Large intestine (tissue), 3 donors: ENCODE data around the gene PATJ. TPM values are rescaled to one million over a fixed set of nuclear protein-coding genes. Genes with fewer than 3 reads are reported as not detected.
"Not testable (repeated sequence)": the region's sequence is repeated elsewhere in the genome, so short reads cannot be mapped to it uniquely, and the experiment has no call there.

Source experiments
- DNase-seq, 2 donors: peaks; one replicate each; pipeline versions ENCODE4 v3.0.0 to v3.0.0-alpha.2; 2013
- H3K27ac ChIP-seq: one replicate; pipeline ENCODE4 v1.5.1; 2013; ENCODE audit warnings: low read length
- H3K27me3 ChIP-seq: 2 replicates; pipeline ENCODE4 v1.6.1; 2013; ENCODE audit warnings: low read length; ENCODE audit not compliant: control insufficient read depth, insufficient read depth
- H3K36me3 ChIP-seq: 2 replicates; pipeline ENCODE4 v1.6.1; 2013; ENCODE audit warnings: low read length; ENCODE audit not compliant: control insufficient read depth, insufficient read depth
- H3K4me1 ChIP-seq: one replicate; pipeline ENCODE4 v1.6.1; 2013; ENCODE audit warnings: low read length; ENCODE audit not compliant: control insufficient read depth, insufficient read depth
- H3K4me3 ChIP-seq: one replicate; pipeline ENCODE4 v1.5.1; 2013; ENCODE audit warnings: low read length
- H3K9me3 ChIP-seq: one replicate; pipeline ENCODE4 v1.6.1; 2013; ENCODE audit warnings: mild to moderate bottlenecking, low read depth, low read length, moderate library complexity; ENCODE audit not compliant: control insufficient read depth
- WGBS: methylation state at CpG from one replicate; pipeline ENCODE4 v1.1.5; 2013; ENCODE audit warnings: low lambda C conversion rate; ENCODE audit not compliant: insufficient coverage; 5-methylcytosine and 5-hydroxymethylcytosine counted together
- polyA plus RNA-seq: library from polyadenylated mRNA; unstranded; fragments of 120-200 nt; gene quantifications from one replicate; pipeline ENCODE4 v1.2.1, GENCODE V29; 2013

Gene PATJ
- polyA plus RNA-seq, 1 donor = 33.0 TPM

DNA sequence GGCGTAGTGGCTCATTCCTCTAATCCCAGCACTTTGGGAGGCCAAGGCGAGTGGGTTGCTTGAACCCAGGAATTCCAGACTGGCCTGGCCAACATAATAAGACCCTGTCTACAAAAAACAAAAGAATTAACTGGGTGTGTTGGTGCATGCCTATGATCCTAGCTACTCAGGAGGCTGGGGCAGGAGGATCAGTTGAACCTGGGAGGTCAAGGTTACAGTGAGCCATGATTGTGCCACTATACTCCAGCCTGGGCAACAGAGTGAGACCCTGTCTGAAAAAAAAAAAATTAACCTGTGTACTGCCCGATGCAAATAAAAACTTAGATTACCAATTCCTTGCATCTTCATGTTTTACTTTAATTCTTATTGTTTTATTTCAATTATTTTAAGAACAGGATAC lies 193.2 kb downstream of the PATJ start:
- Histone ChIP-seq H3K27ac (no peak overlapping the region), H3K9me3 (no peaks in the 10 kb centered on the region), H3K36me3 (peaks cover 4% of the 10 kb centered on the region), H3K4me3 (no peak overlapping the region), H3K27me3 (no peaks in the 10 kb centered on the region), H3K4me1 (no peaks in the 10 kb centered on the region)
- 80% methylated on average over 1 of the region's 3 CpGs for WGBS
- DNase-seq = no peak

DNA sequence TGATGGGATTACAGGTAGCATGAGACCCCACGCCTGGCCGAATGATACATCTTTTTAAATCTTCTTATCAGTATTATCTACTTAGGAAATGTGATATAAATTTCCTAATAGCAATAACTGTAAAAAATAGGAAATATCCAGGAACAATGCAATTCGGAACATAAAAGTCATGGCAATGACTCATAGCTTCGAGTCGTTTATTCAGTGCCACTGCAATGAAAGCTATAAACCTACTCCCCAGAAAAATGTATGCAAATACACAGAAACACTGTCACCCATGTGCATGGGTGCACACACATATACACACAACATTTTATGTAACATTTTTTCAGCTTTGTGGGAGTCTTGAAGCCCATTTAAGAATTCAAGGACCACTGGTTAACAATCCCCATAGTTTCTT lies 194.6 kb downstream of the PATJ start:
- WGBS = no CpG with 5 or more reads among the region's 5 CpGs
- Histone ChIP-seq H3K9me3 (no peaks in the 10 kb centered on the region), H3K4me1 (no peaks in the 10 kb centered on the region), H3K36me3 (peaks cover 4% of the 10 kb centered on the region), H3K4me3 (no peak overlapping the region), H3K27me3 (no peaks in the 10 kb centered on the region), H3K27ac (no peak overlapping the region)
- no peak for DNase-seq

- Histone ChIP-seq H3K4me1 (no peaks in the 10 kb centered on the region), H3K9me3 (no peaks in the 10 kb centered on the region), H3K36me3 (peaks cover 13% of the 10 kb centered on the region), H3K27me3 (no peaks in the 10 kb centered on the region), H3K27ac (no peak overlapping the region), H3K4me3 (no peak overlapping the region)
- DNase-seq = no peak
These were observed 199.5 kb downstream of the PATJ start for GRCh38 chr1:61941794-61942193.

DNA sequence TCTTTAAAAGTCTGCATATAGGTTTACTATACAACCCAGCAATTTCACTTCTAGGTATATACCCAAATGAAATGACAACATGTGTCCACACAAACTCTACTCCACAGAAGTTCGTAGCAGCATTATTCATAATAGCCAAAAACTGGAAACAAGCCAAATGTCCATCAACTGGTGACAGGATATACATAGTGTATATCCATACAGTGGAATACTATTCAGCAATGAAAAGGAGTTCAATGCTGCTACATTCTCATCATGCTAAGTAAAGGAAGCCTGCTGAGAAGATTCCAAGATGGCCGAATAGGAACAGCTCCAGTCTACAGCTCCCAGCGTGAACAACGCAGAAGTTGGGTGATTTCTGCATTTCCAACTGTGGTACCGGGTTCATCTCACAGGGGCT lies 200.6 kb downstream of the PATJ start:
- 100% methylated on average over 1 of the region's 5 CpGs for WGBS
- Histone ChIP-seq H3K27ac (no peak overlapping the region), H3K4me3 (no peak overlapping the region), H3K36me3 (peaks cover 11% of the 10 kb centered on the region), H3K9me3 (no peaks in the 10 kb centered on the region), H3K27me3 (no peaks in the 10 kb centered on the region), H3K4me1 (no peaks in the 10 kb centered on the region)
- no peak for DNase-seq

- H3K4me3 ChIP-seq, H3K27me3 ChIP-seq, H3K36me3 ChIP-seq, H3K9me3 ChIP-seq, H3K27ac ChIP-seq, H3K4me1 ChIP-seq, DNase-seq: not testable (repeated sequence)
- no CpG with 5 or more reads among the region's 5 CpGs for WGBS
These were observed 206.4 kb downstream of the PATJ start for GRCh38 chr1:61948685-61949084.

DNA sequence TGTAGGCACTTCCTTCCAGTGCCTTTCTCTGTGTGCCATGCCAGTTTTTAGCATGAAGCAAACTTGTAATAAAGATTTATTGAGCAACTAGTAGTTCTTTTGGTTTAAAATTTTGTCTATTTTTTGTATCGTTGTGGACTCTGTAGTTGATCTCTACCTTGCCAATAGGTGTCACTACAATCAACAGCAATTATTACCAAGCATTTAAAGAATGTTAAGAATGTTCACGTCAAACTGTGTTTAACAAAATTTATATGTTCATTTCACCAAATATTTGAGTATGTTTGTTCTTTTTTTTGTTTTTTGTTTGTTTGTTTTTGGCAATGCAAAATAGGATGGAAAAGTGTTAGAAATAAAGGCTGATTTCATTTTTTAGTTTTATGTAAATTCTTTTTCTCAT lies 208.1 kb downstream of the PATJ start:
- H3K27me3 ChIP-seq = no peaks in the 10 kb centered on the region
- no peaks in the 10 kb centered on the region for H3K4me1 ChIP-seq
- no peaks in the 10 kb centered on the region for H3K9me3 ChIP-seq
- no CpG with 5 or more reads among the region's 2 CpGs for WGBS
- H3K4me3 ChIP-seq = no peak overlapping the region
- no peaks in the 10 kb centered on the region for H3K36me3 ChIP-seq
- no peak overlapping the region for H3K27ac ChIP-seq
- no peak for DNase-seq

GRCh38 chr1:61951731-61952580 lies 209.7 kb downstream of the PATJ start:
- Histone ChIP-seq H3K36me3 (no peaks in the 10 kb centered on the region), H3K27ac (no peak overlapping the region), H3K4me3 (no peak overlapping the region), H3K9me3 (no peaks in the 10 kb centered on the region), H3K4me1 (no peaks in the 10 kb centered on the region), H3K27me3 (no peaks in the 10 kb centered on the region)
- no peak for DNase-seq
- WGBS = no CpG with 5 or more reads among the region's 9 CpGs

- no peaks in the 10 kb centered on the region for H3K9me3 ChIP-seq
- no peaks in the 10 kb centered on the region for H3K36me3 ChIP-seq
- no peaks in the 10 kb centered on the region for H3K27me3 ChIP-seq
- H3K27ac ChIP-seq = no peak overlapping the region
- H3K4me3 ChIP-seq = no peak overlapping the region
- no peak for DNase-seq
- WGBS = no CpG with 5 or more reads among the region's 1 CpG
- no peaks in the 10 kb centered on the region for H3K4me1 ChIP-seq
These were observed 210.4 kb downstream of the PATJ start for GRCh38 chr1:61952675-61953074.

DNA sequence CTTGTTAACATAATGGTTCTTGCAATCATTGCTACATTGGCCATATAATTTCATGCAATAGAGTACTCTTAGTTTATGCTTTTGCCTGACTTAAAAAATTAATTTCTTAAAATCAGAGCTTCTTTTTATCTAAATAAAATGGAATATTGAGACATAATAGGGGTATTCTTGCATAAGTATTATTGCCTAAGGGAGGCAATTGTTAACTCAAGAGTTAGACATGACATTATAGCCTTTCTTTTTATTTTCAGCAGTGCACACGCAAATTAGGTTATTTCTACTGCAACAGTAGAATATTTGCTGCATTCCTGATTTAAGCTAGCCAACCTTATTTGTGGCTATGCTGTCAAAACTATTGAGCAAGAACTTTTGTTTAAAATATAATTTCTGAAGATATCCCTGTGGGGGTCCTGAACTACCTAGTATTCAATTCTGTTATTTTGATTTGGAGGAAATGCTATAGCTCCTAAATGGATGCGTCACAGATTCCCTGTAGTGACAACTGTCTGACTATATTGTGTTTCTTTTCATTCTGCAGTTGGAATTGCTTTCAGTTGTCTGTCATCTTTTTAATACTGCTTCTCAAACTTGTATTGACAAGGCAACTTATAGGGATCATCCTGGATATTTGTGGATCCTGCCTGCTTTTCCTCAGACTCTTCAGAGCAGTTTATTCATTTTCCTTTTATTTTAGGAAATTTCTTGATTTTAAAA lies 211.0 kb downstream of the PATJ start:
- Histone ChIP-seq H3K4me1 (no peaks in the 10 kb centered on the region), H3K27ac (no peak overlapping the region), H3K4me3 (no peak overlapping the region), H3K9me3 (no peaks in the 10 kb centered on the region), H3K27me3 (no peaks in the 10 kb centered on the region), H3K36me3 (no peaks in the 10 kb centered on the region)
- WGBS = no CpG with 5 or more reads among the region's 2 CpGs
- DNase-seq = no peak

- no peaks in the 10 kb centered on the region for H3K27me3 ChIP-seq
- no peak overlapping the region for H3K4me3 ChIP-seq
- H3K27ac ChIP-seq = no peak overlapping the region
- no peaks in the 10 kb centered on the region for H3K4me1 ChIP-seq
- H3K36me3 ChIP-seq = no peaks in the 10 kb centered on the region
- WGBS = no CpG with 5 or more reads among the region's 3 CpGs
- H3K9me3 ChIP-seq = no peaks in the 10 kb centered on the region
- DNase-seq = no peak
These were observed 211.5 kb downstream of the PATJ start for GRCh38 chr1:61953790-61954150.

DNA sequence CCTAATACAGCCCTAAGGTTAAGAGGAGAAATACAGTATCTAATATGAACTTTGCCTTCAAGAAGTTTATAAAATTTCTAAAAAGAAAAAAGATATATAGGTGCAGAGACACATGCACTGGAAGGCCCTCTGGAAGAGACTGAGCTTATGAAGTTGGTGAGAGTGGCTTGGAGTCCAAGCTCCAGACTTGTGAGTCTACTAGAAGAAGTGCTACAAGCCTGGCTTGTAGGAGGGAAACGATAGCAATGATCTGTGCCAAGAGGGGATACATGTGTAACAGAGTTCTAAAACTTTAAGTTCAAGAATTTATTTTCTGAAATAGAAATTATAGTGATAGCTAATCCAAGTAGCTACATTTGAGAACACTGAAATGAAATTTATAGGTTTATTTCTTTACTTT lies 213.0 kb downstream of the PATJ start:
- no peaks in the 10 kb centered on the region for H3K4me1 ChIP-seq
- no CpG with 5 or more reads among the region's 1 CpG for WGBS
- H3K4me3 ChIP-seq = no peak overlapping the region
- no peaks in the 10 kb centered on the region for H3K27me3 ChIP-seq
- H3K9me3 ChIP-seq = no peaks in the 10 kb centered on the region
- no peak overlapping the region for H3K27ac ChIP-seq
- DNase-seq = no peak
- no peaks in the 10 kb centered on the region for H3K36me3 ChIP-seq
